Limb (tissue), 2 donors: Measurements from ENCODE around the gene RNF40.
"Not testable (repeated sequence)": the region's sequence is repeated elsewhere in the genome, so short reads cannot be mapped to it uniquely, and the experiment has no call there.

Experiments
- DNase-seq, 2 donors: peaks; one replicate each; pipeline ENCODE4 v3.0.0-alpha.2; 2016; ENCODE audit errors: extremely low spot score in 2 of 2

RNF40 gene

GRCh38 chr16:30813821-30814189 is 51.7 kb downstream of the RNF40 start:
- no peak for DNase-seq

GRCh38 chr16:30816769-30817168 is 54.6 kb downstream of the RNF40 start:
- no peak for DNase-seq

- DNase-seq = no peak
Observed at GRCh38 chr16:30820952-30821421, 58.9 kb downstream of the RNF40 start.

- DNase-seq = not testable (repeated sequence)
Observed at GRCh38 chr16:30821441-30821840, 59.3 kb downstream of the RNF40 start.

- DNase-seq = no peak
Observed at GRCh38 chr16:30821891-30822290, 59.8 kb downstream of the RNF40 start.
